ENCODE results near the gene DHRS3.

DHRS3 gene

GRCh38 chr1:12574757-12575139 is 43.3 kb downstream of the DHRS3 start:
- TF ChIP-seq CTCF (conservative IDR thresholded peaks at IDR 0.05; ENCODE audit: low read length): no peak
- H3K4me3 ChIP-seq (ENCODE audit: low read length): no peak overlapping the region
- DNase-seq (ENCODE audit: low read depth): no peak

- no peak for TF ChIP-seq CTCF (conservative IDR thresholded peaks at IDR 0.05; ENCODE audit: low read length)
- no peak overlapping the region for H3K4me3 ChIP-seq (ENCODE audit: low read length)
- no peak for DNase-seq (ENCODE audit: low read depth)
These were observed 44.8 kb downstream of the DHRS3 start for GRCh38 chr1:12573015-12573825.

GRCh38 chr1:12572522-12572921 is 45.5 kb downstream of the DHRS3 start:
- H3K4me3 ChIP-seq (ENCODE audit: low read length): no peak overlapping the region
- no peak for DNase-seq (ENCODE audit: low read depth)
- TF ChIP-seq CTCF (conservative IDR thresholded peaks at IDR 0.05; ENCODE audit: low read length): no peak

GRCh38 chr1:12570291-12570690 is 47.7 kb downstream of the DHRS3 start:
- no peak for DNase-seq (ENCODE audit: low read depth)
- TF ChIP-seq CTCF (conservative IDR thresholded peaks at IDR 0.05; ENCODE audit: low read length): no peak
- H3K4me3 ChIP-seq (ENCODE audit: low read length): no peak overlapping the region

GRCh38 chr1:12568009-12568767 is 49.8 kb downstream of the DHRS3 start:
- H3K4me3 ChIP-seq (ENCODE audit: low read length): no peak overlapping the region
- no peak for TF ChIP-seq CTCF (conservative IDR thresholded peaks at IDR 0.05; ENCODE audit: low read length)
- DNase-seq (ENCODE audit: low read depth): no peak

- H3K4me3 ChIP-seq (ENCODE audit: low read length): no peak overlapping the region
- no peak for TF ChIP-seq CTCF (conservative IDR thresholded peaks at IDR 0.05; ENCODE audit: low read length)
- no peak for DNase-seq (ENCODE audit: low read depth)
These were observed 50.7 kb downstream of the DHRS3 start for GRCh38 chr1:12567288-12567819.
